Mammary epithelial cell (primary cell): ENCODE measurements around the gene IGFBP7.

ENCODE experiments used
- CTCF ChIP-seq, 2 donors: IDR thresholded peaks in 1 of 2; conservative IDR thresholded peaks in 1 of 2; 2 replicates each; pipeline ENCODE4 v1.5.1; 2011 to 2012; ENCODE audit warnings: inconsistent platforms in 2 of 2, low read length in 2 of 2, mild to moderate bottlenecking in 2 of 2, control low read depth in 1 of 2, low read depth in 1 of 2; ENCODE audit not compliant: insufficient read depth in 1 of 2; ENCODE audit errors: extremely low read depth in 1 of 2
- EZH2 ChIP-seq: IDR thresholded peaks from 2 replicates; pipeline ENCODE4 v1.6.1; 2012; ENCODE audit warnings: low read length, inconsistent platforms, borderline replicate concordance

GRCh38 chr4:57018980-57019379, 91.2 kb downstream of the IGFBP7 start:
- TF ChIP-seq CTCF (conservative IDR thresholded peaks at IDR 0.05 in 1 of 2, IDR thresholded peaks at IDR 0.05 in 1 of 2; ENCODE audit: extremely low read depth in 1 of 2, insufficient read depth in 1 of 2, low read depth in 1 of 2, low read length in 2 of 2) (no peak), EZH2 (no peak)
